ENCODE results near the gene HYPK. TPM values are rescaled to one million over a fixed set of nuclear protein-coding genes. Genes with fewer than 3 reads are reported as not detected.
A peak's percentile ranks its signal among the peaks of the same experiment; 100 is the strongest.

The HYPK gene
- total and polyA plus RNA-seq, 2 of the 8 experiments (the other 6 are each of a cell fraction or from before 2014, with no cell fraction given) = 5.4 to 17.6 TPM

GRCh38 chr15:43826508-43827341 lies 26.3 kb downstream of the HYPK start, which contains the start of gene WDR76 (continued):
- TF ChIP-seq POLR2A (IDR thresholded peaks at IDR 0.05; ENCODE audit: control extremely low read depth in 1 of 2, low read depth in 2 of 2, low read length in 2 of 2) (peak in 1 of 2 experiments; percentile 43; a peak in 1 of 3 replicates), GABPA (IDR thresholded peaks at IDR 0.05; ENCODE audit: borderline replicate concordance, insufficient read depth, low read length) (no peak)
